HT1080 (cell line): Measurements from ENCODE around the gene HDAC5. TPM values are rescaled to one million over a fixed set of nuclear protein-coding genes. Genes with fewer than 3 reads are reported as not detected.
A peak's percentile ranks its signal among the peaks of the same experiment; 100 is the strongest.
"Not testable (repeated sequence)": the region's sequence is repeated elsewhere in the genome, so short reads cannot be mapped to it uniquely, and the experiment has no call there.

Source experiments
- DNase-seq: peaks from one replicate; pipeline ENCODE4 v3.0.0-alpha.2; 2015; ENCODE audit warnings: low read depth
- total RNA-seq: library from RNA; depleted of rRNA; stranded (reverse); fragments of >200 nt; shearing (Covaris generic); gene quantifications from 2 replicates; pipeline ENCODE4 v1.2.3, GENCODE V29; 2014

The HDAC5 gene
- total RNA-seq, 1 experiment from 2014 or later = 30.0 TPM

DNA sequence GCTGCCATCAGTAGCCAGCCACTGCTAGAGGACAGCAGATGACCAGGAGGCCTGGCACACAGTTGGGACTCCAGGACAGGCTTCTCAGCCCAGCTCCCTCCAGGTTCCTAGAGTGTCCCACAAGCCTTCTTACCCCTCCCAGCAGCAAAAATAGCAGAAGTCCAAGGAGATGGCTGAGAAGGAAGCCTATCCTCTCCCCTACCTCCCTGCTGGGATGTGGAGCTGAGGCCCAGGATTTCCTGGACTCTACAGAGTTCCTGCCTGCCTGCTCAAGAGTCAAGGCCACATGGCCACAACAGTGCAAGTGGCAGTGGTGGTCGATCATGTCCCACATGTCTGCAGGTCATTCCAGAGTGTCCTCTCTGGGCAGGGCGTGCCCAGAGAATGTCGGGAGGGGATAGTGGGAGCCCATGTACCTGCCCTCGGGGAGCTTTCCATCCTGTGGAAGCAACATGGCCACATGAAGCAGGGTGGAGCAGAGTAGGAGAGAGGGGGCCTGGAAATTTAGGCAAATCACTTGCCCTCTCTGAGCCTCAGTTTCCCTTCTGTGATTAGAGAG, 10.6 kb upstream of the HDAC5 start:
- DNase-seq = no peak

DNA sequence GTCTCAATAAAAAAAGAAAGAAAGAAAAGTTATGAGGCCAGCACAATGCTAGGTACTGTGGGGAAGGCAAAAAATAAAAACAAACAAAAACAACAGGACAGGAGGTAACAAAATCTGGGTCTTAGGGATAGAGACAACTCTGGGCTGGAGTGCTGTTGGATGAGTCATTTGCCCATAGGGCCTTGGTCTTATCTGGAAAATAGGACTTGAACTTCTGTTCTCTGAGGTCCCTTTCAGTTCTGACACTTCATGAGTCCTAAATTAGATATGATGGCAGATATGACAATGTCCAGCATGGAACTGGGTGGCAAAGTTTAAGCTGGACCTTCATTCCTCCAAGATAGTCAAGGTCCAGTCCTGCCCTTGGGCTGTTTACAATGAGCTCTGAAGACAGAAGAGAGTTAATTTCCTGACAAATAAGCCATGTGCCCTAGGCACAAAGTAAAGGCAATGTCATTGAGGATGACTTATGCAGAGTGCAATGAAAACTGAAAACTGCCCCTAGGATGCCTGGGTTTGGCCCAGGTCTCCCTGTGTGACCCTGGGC, 8.9 kb upstream of the HDAC5 start:
- DNase-seq = no peak

DNA sequence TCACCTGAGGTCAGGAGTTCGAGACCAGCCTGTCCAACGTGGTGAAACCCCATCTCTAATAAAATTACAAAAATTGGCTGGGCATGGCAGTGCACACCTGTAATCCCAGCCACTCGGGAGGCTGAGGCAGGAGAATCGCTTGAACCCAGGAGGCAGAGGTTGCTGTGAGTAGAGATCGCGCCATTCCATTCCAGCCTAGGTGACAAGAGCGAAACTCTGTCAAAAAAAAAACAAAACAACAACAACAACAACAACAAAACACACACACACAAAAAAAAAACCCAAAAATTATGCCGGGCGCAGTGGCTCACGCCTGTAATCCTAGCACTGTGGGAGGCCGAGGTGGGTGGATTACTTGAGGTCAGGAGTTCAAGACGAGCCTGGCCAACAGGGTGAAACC, 7.9 kb upstream of the HDAC5 start:
- DNase-seq = not testable (repeated sequence)

- no peak for DNase-seq
Measured at GRCh38 chr17:44130693-44131349, 7.4 kb upstream of the HDAC5 start.

DNA sequence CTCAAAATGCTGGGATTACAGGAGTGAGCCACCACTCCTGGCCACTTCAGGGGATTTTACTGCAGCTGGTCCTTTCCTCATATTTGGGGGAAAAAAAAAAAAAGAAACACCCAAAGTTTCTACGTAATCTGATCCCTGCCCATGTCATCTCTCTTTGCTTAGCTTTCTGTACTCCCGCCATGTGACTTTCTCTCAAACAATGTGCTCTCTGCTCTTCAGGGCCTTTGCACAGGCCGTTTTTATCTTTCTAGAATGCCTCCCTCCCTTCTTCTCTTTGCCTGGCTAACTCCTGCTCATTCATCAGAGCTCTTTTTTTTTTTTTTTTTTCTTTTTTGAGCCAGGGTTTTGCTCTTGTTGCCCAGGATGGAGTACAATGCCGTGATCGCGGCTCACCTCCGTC, 4.9 kb upstream of the HDAC5 start:
- no peak for DNase-seq

DNA sequence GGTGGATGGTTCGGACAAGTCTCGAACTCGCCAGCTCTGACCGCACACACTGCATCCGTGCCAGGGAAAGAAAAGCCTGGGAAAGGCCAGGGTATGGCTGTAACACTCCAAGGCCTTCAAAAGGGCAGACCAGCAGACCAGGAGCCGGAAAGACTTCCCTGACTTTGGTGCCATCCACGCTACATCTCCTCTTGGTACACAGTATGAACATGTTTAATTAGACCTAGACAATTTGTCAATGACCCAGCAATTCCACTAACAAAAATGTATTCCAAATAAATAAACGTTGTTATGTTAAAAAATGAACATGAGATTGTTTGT, 637 bp upstream of the HDAC5 start:
- DNase-seq = no peak

DNA sequence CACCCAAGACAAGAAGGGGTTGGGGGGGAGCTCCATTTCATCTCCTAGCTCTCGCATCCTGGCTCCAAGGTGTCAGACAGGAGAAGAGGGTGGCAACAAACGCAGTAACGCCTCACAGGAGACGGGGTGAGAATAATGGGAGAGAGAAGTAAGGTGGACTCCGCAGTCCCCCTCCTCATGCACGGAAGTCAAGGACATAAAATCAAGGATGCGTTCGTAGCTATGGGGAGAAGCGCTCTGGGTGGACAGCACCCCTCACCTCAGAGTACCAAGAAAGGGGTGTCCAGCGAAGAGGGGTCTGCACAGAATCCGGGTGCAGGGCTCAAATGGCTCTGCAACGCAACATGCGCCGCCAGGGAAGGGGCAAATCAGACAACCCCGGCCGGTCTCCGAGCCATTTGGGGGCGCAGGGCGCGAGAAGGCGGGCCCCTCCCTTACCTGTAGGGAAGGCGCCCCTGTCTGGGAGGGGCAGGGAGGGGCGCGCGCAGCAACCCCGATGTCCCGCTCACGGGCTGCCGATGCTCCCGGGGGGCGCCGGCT, 555 bp downstream of the HDAC5 start:
- DNase-seq = no peak

GRCh38 chr17:44121997-44122815, 1.2 kb downstream of the HDAC5 start:
- no peak for DNase-seq

DNA sequence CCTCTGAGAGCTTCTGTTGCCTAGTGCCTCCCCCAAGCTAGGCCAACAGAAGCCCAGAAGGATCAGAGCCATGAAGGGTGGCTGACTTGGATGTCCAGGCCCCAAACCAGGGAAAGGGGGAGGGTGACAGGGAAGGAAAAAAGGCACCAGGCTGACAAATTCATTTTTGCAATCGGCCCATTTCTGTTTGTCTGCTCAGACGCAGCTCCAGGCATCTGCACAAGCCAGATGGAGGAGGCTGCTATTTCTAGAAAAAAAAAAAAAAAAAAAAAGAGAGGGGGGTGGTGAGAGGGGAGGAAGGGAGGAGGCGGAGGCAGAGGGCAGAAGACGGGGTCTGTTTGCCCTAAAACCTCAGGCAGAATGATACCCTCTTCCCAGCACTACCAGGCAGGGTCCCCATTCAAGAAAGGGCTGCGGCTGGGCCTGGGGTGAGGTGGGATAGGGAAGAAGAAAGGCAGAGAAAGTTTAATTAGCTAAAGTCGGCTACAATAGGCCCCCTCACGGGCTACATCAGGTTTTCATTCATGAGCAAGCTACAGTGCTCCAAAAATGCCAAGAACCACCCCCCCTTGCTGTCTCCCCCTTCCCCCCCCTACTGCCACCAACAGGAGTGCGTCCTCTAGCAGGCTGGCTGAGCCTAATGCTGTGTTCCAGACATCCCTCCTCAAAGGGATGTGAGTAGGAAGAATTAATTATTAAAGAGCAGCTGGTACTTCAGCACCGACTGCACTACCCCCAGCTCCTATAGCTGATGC, 2.4 kb downstream of the HDAC5 start:
- no peak for DNase-seq

DNA sequence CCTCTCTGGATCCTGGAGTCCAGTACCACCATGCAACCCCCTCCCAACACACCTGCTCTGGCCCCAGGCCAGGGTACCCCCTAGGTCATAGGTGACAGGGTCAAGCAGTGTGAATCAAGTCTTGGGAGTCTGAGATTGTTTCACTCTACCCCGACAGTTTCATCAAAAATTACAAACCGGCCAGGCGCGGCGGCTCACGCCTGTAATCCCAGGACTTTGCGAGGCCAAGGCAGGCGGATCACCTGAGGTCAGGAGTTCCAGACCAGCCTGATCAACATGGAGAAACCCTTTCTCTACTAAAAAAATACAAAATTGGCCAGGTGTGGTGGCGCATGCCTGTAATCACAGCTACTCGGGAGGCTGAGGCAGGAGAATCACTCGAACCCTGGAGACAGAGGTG, 3.2 kb downstream of the HDAC5 start:
- DNase-seq = not testable (repeated sequence)

GRCh38 chr17:44119798-44120197, 3.6 kb downstream of the HDAC5 start:
- no peak for DNase-seq

GRCh38 chr17:44119062-44119461, 4.4 kb downstream of the HDAC5 start:
- no peak for DNase-seq

- DNase-seq = no peak
Measured at GRCh38 chr17:44118427-44119050, 4.9 kb downstream of the HDAC5 start.

DNA sequence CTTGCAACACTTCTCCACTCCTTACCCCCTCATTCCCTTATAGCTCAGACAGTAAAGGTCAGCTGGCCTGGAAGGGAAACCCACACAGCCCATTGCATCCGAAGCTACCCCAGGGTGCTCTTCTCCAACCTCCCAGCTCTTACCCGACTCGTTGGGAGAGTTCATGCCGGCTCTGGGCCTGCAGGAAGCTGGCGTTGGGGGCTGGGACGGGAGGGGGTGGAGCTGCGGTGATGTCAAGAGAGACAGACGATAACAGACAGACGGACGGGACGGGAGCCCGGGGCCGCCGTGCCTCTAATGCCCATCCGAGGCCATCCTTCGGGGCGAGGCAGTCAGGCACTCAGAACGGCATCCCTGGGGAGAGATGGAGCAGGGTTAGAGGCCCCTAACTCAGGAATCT, 6.1 kb downstream of the HDAC5 start:
- no peak for DNase-seq

GRCh38 chr17:44115585-44116415, 7.6 kb downstream of the HDAC5 start:
- peak; percentile 43 for DNase-seq

GRCh38 chr17:44113868-44114840, 9.3 kb downstream of the HDAC5 start:
- no peak for DNase-seq

DNA sequence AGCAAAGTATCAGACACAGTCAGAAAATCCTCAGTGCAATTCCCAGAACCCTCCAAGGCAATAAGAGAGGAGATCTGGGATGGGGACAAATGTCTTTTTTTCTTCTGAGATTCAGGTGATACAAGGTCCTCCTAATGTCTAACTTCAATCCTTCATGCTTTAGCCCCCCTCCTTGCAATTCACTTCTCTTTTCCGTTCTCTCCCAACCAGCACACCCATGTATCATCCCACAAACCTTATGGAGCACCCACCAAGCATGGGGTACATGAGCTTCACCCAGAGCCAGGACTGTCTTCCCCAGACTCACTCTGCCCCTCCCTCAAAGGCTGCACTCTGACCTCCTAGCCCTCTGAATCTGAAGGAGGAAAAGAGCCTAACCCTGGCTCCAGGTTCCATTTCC, 10.1 kb downstream of the HDAC5 start:
- no peak for DNase-seq

DNA sequence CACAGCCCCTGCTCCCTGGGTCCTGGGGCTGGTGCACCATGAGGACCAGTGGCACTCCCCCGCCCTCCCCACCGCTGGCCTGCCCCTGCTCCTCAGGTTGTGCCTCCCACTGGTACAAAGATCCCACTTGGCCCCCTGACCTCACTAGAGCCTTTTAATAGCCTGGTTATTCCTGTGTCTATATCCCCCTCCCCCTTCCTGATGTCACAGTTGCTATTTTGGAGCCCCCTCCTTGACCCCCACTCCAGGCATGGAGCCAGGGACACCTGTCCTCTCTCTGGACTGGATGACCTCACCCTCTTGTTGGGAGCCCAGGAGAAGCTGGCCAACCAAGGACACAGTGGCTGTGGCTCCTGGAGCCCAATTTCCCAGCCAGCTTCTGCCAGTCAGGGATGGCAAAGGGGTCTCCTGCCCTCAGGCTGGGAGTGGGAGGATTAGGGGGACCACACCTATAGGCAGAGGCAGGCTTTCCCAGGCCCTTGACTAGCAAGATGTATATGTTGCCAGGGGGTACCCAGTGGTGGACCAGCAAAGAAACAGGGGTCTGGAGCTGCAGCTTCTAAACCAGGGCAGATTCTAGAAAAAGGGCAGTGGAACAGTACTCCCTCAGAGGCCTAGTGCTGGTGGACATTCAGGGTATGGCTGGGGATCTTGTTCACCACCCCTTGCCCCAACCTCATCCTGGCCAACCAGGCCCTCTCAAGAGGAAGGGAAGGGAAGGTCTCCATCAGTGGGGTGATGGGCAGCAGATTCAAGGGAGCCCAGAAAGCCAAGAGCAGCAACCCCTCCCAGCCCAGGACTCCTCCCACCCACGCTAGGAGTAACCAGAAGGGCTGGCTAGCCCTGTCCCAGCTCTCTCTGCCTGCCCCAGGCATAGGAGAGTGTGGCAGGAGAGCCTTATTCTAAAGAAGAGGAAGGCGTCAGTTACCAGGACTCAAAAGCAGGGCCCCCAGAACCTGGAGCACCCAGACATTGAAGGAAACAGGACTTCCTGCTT, 10.9 kb downstream of the HDAC5 start:
- DNase-seq = no peak
